GM21423 (cell line): ENCODE data around the gene KRT14.

ENCODE experiments used
- ATAC-seq: cut with Tn5 transposase; IDR thresholded peaks from one replicate; pipeline ENCODE4 v1.9.1; 2021; ENCODE audit warnings: mild to moderate bottlenecking, moderate library complexity; ENCODE audit not compliant: unreplicated experiment

Gene KRT14

GRCh38 chr17:41533613-41534012 lies 53.1 kb downstream of the KRT14 start:
- ATAC-seq: no peak

GRCh38 chr17:41532947-41533570 lies 53.6 kb downstream of the KRT14 start:
- no peak for ATAC-seq
